ENCODE data around the gene RGL1.

Gene RGL1

DNA sequence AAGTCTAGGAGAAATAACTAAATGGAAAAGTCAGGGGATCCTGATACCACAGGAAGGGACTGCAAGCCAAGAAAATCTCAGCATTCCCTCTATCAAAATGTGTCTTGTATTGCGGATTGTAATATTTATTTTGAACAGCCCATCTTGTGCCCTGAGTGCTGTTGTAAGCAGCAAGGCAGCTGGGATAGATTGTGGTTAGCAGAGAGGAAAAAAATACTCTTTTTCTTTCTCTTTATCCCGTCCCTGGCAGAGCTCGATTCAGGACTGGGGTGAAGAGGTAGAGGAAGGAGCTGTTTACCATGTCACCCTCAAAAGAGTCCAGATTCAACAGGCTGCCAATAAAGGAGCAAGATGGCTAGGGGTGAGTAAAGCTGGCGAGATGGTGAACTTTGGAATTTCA lies 1.2 kb downstream of the RGL1 start:
- FAIRE-seq (no peak), DNase-seq (ENCODE audit: insufficient read length, low spot score) (no peak)
- TF ChIP-seq, protein P1, sequence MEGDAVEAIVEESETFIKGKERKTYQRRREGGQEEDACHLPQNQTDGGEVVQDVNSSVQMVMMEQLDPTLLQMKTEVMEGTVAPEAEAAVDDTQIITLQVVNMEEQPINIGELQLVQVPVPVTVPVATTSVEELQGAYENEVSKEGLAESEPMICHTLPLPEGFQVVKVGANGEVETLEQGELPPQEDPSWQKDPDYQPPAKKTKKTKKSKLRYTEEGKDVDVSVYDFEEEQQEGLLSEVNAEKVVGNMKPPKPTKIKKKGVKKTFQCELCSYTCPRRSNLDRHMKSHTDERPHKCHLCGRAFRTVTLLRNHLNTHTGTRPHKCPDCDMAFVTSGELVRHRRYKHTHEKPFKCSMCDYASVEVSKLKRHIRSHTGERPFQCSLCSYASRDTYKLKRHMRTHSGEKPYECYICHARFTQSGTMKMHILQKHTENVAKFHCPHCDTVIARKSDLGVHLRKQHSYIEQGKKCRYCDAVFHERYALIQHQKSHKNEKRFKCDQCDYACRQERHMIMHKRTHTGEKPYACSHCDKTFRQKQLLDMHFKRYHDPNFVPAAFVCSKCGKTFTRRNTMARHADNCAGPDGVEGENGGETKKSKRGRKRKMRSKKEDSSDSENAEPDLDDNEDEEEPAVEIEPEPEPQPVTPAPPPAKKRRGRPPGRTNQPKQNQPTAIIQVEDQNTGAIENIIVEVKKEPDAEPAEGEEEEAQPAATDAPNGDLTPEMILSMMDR (IDR thresholded peaks at IDR 0.05; ENCODE audit: insufficient read depth, missing control alignments) = no peak

GRCh38 chr1:183806675-183807074 lies 1.8 kb downstream of the RGL1 start:
- TF ChIP-seq, protein P1 (IDR thresholded peaks at IDR 0.05; ENCODE audit: insufficient read depth, missing control alignments) = no peak
- DNase-seq (ENCODE audit: insufficient read length, low spot score) = no peak
- no peak for FAIRE-seq

DNA sequence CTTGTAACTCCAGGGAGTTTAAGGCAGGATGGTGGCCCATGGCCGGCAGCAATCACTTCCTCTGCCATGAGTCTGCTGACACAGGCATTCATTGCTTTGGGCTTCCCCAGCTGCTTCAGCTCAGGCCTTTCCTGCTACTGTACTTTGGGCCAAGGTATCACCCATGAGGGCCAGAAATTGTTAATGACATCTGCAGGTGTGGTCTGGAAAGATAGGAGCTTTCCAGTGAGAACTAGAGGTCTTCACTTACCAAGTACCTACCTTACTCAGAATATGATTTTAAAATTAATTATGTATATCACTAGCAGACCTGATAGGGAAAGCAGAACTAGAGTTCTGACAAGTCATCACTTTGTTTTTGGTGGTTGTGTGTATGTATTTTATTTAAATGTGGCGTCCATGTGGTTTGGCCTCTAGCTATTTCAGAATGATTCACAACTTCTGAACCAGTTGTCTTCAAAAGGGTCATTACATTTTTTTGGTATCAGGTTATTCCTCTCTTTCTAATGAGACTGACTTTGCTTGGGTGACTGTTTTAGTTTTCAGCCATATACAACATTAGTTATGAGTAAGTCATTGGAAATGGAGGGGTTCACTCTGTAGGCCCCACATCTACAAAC lies 2.7 kb downstream of the RGL1 start:
- TF ChIP-seq, protein P1 (IDR thresholded peaks at IDR 0.05; ENCODE audit: insufficient read depth, missing control alignments) = no peak
- DNase-seq (ENCODE audit: insufficient read length, low spot score) (no peak), FAIRE-seq (no peak)

DNA sequence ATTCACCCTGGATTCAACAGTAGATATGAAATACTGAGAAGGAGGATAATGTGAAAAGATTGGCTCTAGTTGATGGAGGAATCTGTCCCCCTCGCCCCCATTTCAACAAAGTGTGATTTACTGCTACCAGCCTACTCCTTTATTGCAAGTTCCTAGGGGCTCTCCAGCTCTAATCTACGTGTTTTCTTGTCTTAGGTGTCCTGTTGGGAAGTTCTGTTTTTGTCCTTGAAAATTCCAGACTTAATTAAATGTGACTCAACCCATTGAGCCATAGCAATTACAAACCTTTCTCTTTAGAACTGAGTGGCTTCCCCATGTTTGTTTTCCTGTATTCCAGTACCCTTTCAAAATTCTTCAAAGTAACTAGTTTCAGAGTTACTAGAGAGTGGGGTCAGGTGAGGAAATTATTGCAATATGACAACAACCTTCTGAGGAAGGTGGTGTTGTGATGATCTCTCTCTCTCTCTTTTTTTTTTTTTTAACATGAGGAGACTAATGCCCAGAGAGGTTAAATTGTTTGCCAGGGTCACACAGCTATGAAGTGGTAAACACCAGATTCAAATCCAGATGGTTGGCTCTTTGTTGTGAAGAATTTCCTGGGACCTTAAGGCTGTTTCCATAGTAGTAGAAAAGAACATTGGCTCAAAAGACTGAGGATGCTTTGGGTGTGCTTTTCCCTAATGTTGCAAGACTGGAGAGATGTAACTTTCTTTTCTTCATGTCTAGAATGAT lies 3.5 kb downstream of the RGL1 start:
- TF ChIP-seq, protein P1 (IDR thresholded peaks at IDR 0.05; ENCODE audit: insufficient read depth, missing control alignments) = no peak
- DNase-seq (ENCODE audit: insufficient read length, low spot score) = no peak
- no peak for FAIRE-seq

DNA sequence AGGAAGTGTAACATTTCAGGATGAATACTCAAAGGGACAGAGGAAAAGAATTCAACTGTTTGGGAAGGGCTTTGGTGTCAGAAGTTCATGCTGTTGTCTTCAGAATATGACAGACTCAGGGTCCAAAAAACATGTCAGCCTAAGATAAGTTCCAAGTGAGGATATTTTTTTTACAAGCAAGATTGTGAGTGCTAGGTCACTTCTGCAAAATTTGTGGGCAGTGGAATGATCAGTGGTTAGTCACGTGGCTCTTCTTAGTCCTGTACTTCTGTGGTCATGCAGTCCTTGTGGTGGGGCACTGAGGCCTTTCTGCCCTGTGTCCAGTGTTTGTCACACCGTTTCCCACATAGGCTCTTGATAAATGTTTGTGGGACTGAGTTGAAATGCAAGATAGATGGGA lies 5.2 kb downstream of the RGL1 start:
- FAIRE-seq (no peak), DNase-seq (ENCODE audit: insufficient read length, low spot score) (no peak)
- TF ChIP-seq, protein P1 (IDR thresholded peaks at IDR 0.05; ENCODE audit: insufficient read depth, missing control alignments) = no peak

GRCh38 chr1:183810756-183811544 lies 6.0 kb downstream of the RGL1 start:
- FAIRE-seq (no peak), DNase-seq (ENCODE audit: insufficient read length, low spot score) (no peak)
- TF ChIP-seq, protein P1 (IDR thresholded peaks at IDR 0.05; ENCODE audit: insufficient read depth, missing control alignments) = no peak
